NCI-H1417 treated with DMSO at 0.1 percent for 48 hours (cell line): ENCODE results near the gene ALPG.
"Not testable (repeated sequence)": the region's sequence is repeated elsewhere in the genome, so short reads cannot be mapped to it uniquely, and the experiment has no call there.

Experiments
- DNase-seq: peaks from one replicate; lab custom pipeline; 2025; lab: John Stamatoyannopoulos, UW

The ALPG gene

DNA sequence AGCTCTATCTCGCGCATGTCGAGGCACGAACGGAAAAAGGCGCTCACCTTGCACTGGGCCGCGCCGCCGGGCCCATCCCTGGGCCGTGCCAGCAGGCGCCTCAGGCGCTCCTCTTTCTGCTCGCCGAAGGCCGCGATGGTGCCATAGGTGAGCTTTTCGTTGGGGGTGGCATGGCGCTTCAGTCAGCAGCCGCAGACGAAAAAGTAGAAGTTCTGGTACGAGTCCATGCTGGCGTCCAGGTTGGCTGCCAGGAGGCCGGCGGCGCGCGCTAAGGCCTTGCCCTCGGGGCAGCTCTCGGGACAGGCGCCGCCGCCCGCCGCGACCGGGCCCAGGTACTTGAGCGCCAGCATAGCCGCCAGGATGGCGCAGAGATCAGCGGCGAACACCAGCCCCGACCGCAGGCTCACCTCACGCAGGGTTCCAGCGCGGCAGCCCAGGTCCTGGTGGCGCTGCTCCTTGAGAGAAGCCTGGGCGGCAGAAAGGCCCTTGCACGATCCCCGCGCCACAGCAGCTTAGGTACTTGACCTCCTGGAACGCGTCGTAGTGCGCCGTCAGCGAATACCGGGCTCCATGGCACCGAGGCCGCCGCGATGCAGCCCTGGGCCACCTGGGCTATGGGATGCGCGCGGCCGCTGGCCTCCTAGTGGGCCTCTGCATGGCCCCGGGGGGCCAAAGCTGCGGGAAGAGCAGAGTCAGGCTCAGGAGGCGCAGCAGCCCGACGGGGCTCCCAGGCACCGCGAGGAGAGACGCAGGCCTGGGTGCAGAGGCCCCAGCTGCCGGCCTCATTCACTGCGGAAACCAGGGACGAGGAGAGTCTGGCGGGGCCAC lies 12.8 kb downstream of the ALPG start:
- no peak for DNase-seq

DNA sequence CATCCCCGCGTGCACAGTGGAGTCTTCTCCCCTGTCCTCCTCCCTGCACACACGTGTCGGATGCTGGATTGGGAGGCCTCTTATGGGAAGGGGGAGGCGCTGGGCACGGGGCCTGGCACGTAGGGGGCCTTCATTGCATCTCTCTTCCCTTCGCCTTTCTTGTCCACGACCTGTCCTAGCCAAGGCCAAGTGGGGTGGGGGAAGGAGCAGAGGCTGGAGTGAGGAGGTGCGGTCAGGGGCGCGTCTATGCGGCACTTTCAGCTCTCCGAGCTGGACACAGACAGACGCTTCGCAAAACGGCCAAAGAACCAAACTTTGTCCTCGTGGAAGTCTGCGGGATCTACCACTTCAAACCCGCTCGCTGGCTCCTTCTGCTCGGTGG lies 13.4 kb downstream of the ALPG start:
- DNase-seq = no peak

- no peak for DNase-seq
Observed at GRCh38 chr2:232420463-232421188, 14.0 kb downstream of the ALPG start.

GRCh38 chr2:232421189-232421785 lies 14.6 kb downstream of the ALPG start:
- no peak for DNase-seq

- DNase-seq = no peak
Observed at GRCh38 chr2:232422051-232422450, 15.4 kb downstream of the ALPG start.

DNA sequence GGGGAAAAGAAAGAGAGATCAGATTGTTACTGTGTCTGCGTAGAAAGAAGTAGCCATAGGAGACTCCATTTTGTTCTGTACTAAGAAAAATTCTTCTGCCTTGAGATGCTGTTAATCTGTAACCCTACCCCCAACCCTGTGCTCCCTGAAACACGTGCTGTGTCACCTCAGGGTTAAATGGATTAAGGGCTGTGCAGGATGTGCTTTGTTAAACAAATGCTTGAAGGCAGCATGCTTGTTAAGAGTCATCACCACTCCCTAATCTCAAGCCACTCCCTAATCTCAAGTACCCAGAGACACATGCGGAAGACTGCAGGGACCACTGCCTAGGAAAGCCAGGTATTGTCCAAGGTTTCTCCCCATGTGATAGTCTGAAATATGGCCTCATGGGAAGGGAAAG lies 16.4 kb downstream of the ALPG start:
- DNase-seq = not testable (repeated sequence)

- not testable (repeated sequence) for DNase-seq
Observed at GRCh38 chr2:232423407-232423806, 16.8 kb downstream of the ALPG start.

- DNase-seq = no peak
Observed at GRCh38 chr2:232431705-232432590, 25.3 kb downstream of the ALPG start.

DNA sequence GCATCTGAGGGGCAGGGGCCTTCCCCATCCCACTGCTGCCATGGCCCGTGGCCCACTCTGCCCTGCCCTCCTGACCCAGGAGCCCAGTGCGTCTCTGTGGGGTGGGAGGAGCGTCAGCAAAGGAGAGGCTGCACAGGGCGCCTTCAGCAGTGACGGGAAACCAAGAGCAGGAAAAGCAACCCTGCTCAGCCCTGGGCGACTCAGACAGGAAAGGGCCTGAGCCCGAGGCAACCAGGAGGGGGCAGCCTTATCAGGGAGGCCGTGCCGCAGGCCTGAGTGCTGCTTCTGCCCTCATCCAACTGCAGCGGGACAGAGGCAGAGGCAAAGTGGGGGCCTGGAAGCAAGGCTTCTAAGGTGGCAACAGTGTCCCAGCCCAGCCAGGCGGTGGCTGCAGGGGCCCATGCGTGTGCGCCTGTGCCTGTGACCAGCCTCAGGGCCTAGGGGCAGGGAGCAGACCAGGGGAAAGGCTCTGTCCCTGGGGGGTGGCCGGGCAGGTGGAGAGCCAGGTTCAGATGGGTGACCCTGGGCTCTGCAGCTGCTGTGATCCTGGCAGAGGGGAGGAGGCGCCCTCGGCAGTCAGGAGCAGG lies 26.0 kb downstream of the ALPG start:
- no peak for DNase-seq

DNA sequence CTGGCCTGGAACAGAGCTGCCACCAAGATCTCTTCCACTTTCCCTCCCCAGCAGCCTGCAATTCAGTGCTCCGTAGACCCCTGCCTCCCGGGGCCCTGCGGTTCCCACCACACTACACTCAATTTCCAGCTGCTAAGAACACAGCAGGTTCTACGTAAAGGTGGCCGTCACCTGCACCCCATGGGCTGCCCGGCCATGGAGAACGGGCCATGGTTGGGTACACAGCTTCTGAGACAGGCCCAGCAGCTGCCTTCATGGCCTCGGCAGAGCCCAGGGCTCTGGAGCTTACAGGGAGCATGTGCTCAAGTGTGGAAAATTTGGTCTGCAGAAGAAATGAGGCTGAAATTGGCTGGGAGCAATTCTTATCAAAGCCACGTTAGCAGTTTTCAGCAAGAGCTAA lies 27.0 kb downstream of the ALPG start:
- DNase-seq = not testable (repeated sequence)

DNA sequence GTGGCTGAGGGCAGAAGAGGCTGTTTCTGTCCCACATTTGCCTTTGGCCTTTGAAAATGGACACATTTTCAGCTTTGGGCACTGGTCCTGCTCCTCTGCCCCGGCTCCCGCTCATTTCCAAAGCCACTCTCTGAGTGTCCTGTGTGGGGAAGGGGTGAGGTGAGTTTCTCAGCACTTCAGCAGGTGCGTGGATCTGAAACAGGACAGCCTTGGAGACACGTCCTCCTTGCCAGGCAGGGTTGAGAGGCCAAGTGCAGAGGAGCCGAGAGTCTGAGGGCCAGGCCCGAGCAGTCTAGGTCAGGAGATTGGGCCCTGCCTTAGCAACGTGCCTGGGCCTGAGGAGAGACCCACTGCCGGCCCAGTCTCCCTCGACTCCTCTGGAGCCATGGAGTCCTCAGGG lies 27.4 kb downstream of the ALPG start:
- no peak for DNase-seq

- DNase-seq = no peak
Observed at GRCh38 chr2:232434563-232435374, 28.1 kb downstream of the ALPG start.

- DNase-seq = no peak
Observed at GRCh38 chr2:232435375-232435648, 28.7 kb downstream of the ALPG start.

DNA sequence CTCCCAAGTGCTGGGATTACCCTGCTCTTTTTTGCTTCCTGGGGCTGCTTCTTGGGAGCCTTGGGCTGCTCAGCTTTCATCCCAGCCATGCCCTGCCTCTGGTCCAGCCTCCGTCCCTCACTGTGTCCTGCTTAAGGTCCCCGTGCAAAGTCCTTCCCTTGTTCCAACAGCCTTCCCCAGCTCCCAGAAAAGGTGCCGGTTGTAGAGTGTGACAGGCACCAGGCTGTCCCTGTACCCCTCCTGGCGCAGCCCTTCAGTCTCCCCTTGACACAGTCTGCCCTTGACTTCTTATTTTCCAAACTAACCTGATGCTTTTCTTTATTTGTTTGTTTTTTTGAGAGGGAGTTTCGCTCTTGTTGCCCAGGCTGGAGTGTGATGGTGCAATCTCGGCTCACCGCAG lies 29.2 kb downstream of the ALPG start:
- DNase-seq = no peak

- DNase-seq = no peak
Observed at GRCh38 chr2:232436381-232437194, 29.9 kb downstream of the ALPG start.

GRCh38 chr2:232437195-232437571 lies 30.5 kb downstream of the ALPG start:
- DNase-seq = no peak

- DNase-seq = no peak
Observed at GRCh38 chr2:232438091-232438490, 31.4 kb downstream of the ALPG start.

GRCh38 chr2:232438951-232439757 lies 32.5 kb downstream of the ALPG start:
- no peak for DNase-seq

GRCh38 chr2:232439758-232440135 lies 33.1 kb downstream of the ALPG start:
- DNase-seq = no peak
